Sigmoid colon (tissue), 4 donors: ENCODE data around the gene PCDHGB1.

Experiments
- POLR2A ChIP-seq, 2 donors: fragments of 450-650 bp; IDR thresholded peaks; one replicate each; pipeline ENCODE4 v1.6.1; 2016; ENCODE audit warnings: antibody characterized with exemption in 2 of 2, mild to moderate bottlenecking in 2 of 2, moderate library complexity in 2 of 2
- POLR2AphosphoS5 ChIP-seq, 4 donors: sonication (generic); formaldehyde crosslinking; IDR thresholded peaks; one replicate each; pipeline ENCODE4 v1.6.1; 2017; ENCODE audit warnings: antibody characterized with exemption in 4 of 4
- TF ChIP-seq, protein P1 (sequence below), 4 experiments: fragments of 450-650 bp in 3 of 4; fragments of 200-600 bp in 1 of 4; IDR thresholded peaks; one replicate each; pipeline ENCODE4 v1.5.1; 2016 to 2019; ENCODE audit warnings: antibody characterized with exemption in 4 of 4, mild to moderate bottlenecking in 3 of 4, moderate library complexity in 2 of 4

DNA sequence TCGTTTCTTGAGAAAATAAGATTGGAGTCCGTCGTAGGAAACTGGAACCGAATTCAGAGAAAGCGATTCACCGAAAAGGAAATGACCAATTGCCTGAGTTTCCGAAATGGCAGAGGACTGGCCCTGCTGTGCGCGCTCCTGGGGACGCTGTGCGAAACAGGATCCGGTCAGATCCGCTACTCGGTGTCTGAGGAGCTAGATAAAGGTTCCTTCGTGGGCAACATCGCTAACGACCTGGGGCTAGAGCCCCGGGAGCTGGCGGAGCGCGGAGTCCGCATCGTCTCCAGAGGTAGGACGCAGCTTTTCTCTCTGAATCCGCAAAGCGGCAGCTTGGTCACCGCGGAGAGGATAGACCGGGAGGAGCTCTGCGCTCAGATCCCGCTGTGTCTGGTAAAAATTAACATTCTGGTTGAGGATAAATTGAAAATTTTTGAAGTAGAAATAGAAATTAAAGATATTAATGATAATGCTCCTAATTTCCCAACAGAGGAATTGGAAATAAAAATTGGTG, 5.9 kb upstream of the PCDHGB1 start:
- TF ChIP-seq, protein P1, sequence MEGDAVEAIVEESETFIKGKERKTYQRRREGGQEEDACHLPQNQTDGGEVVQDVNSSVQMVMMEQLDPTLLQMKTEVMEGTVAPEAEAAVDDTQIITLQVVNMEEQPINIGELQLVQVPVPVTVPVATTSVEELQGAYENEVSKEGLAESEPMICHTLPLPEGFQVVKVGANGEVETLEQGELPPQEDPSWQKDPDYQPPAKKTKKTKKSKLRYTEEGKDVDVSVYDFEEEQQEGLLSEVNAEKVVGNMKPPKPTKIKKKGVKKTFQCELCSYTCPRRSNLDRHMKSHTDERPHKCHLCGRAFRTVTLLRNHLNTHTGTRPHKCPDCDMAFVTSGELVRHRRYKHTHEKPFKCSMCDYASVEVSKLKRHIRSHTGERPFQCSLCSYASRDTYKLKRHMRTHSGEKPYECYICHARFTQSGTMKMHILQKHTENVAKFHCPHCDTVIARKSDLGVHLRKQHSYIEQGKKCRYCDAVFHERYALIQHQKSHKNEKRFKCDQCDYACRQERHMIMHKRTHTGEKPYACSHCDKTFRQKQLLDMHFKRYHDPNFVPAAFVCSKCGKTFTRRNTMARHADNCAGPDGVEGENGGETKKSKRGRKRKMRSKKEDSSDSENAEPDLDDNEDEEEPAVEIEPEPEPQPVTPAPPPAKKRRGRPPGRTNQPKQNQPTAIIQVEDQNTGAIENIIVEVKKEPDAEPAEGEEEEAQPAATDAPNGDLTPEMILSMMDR (IDR thresholded peaks at IDR 0.05): no peak
- TF ChIP-seq POLR2AphosphoS5 (IDR thresholded peaks at IDR 0.05) (no peak), POLR2A (IDR thresholded peaks at IDR 0.05) (no peak)
